Mesenchymal stem cell (in vitro differentiated cells and primary cell): ENCODE measurements around the gene OR51B4.
"Not testable (repeated sequence)": the region's sequence is repeated elsewhere in the genome, so short reads cannot be mapped to it uniquely, and the experiment has no call there.

Experiments used
- DNase-seq: peaks from one replicate; pipeline ENCODE4 v3.0.0-alpha.2; 2013
- H2AFZ ChIP-seq: one replicate; pipeline ENCODE4 v1.6.1; 2013; ENCODE audit warnings: low read depth, mild to moderate bottlenecking, control low read depth, inconsistent platforms, low read length, moderate library complexity
- H2AK5ac ChIP-seq: 2 replicates; pipeline ENCODE4 v1.6.1; 2013; ENCODE audit warnings: low read length, moderate library complexity, mild to moderate bottlenecking, inconsistent platforms; ENCODE audit not compliant: severe bottlenecking
- H2BK120ac ChIP-seq: one replicate; pipeline ENCODE4 v1.6.1; 2013; ENCODE audit warnings: low read depth, mild to moderate bottlenecking, inconsistent platforms, low read length, moderate library complexity
- H2BK12ac ChIP-seq, 2 experiments: one replicate each; pipeline ENCODE4 v1.6.1; 2013; ENCODE audit warnings: inconsistent platforms in 2 of 2, low read length in 2 of 2, mild to moderate bottlenecking in 2 of 2, moderate library complexity in 2 of 2, control low read depth in 1 of 2
- H2BK15ac ChIP-seq: one replicate; pipeline ENCODE4 v1.6.1; 2013; ENCODE audit warnings: mild to moderate bottlenecking, low read depth, inconsistent platforms; ENCODE audit not compliant: poor library complexity, severe bottlenecking
- H2BK5ac ChIP-seq: 2 replicates; pipeline ENCODE4 v1.6.1; 2013; ENCODE audit warnings: low read depth, mild to moderate bottlenecking, low read length, control low read depth, inconsistent platforms; ENCODE audit not compliant: poor library complexity, severe bottlenecking
- H3K14ac ChIP-seq, 2 experiments: one replicate each; pipeline ENCODE4 v1.6.1; 2013; ENCODE audit warnings: inconsistent platforms in 2 of 2, low read length in 2 of 2, control low read depth in 1 of 2, mild to moderate bottlenecking in 1 of 2, moderate library complexity in 1 of 2
- H3K18ac ChIP-seq, 2 experiments: one replicate each; pipeline ENCODE4 v1.6.1; 2013; ENCODE audit warnings: inconsistent platforms in 2 of 2, low read length in 2 of 2, control low read depth in 1 of 2, low read depth in 1 of 2, mild to moderate bottlenecking in 1 of 2
- H3K23ac ChIP-seq, 2 experiments: one replicate each; pipeline ENCODE4 v1.6.1; 2013; ENCODE audit warnings: inconsistent platforms in 2 of 2, low read length in 2 of 2, mild to moderate bottlenecking in 2 of 2, moderate library complexity in 2 of 2, control low read depth in 1 of 2
- H3K27ac ChIP-seq: 2 replicates; pipeline ENCODE4 v1.5.1; 2013; ENCODE audit warnings: mild to moderate bottlenecking, moderate library complexity, low read length, control low read depth, inconsistent platforms; ENCODE audit not compliant: poor library complexity, severe bottlenecking
- H3K27me3 ChIP-seq, 2 experiments: 2 replicates each; pipeline versions ENCODE4 v1.6.1 to v1.7.0; 2013; ENCODE audit warnings: low read length in 2 of 2, mild to moderate bottlenecking in 2 of 2, moderate library complexity in 2 of 2, control low read depth in 1 of 2, inconsistent platforms in 1 of 2; ENCODE audit not compliant: control insufficient read depth in 1 of 2, insufficient read depth in 1 of 2
- H3K36me3 ChIP-seq, 2 experiments: 2 replicates each; pipeline versions ENCODE4 v1.6.1 to v1.7.0; 2013; ENCODE audit warnings: low read length in 2 of 2, control low read depth in 1 of 2, inconsistent platforms in 1 of 2, low read depth in 1 of 2, mild to moderate bottlenecking in 1 of 2; ENCODE audit not compliant: insufficient read depth in 2 of 2, control insufficient read depth in 1 of 2
- H3K4ac ChIP-seq, 2 experiments: one replicate each; pipeline ENCODE4 v1.6.1; 2013; ENCODE audit warnings: inconsistent platforms in 2 of 2, low read length in 2 of 2, mild to moderate bottlenecking in 2 of 2, moderate library complexity in 2 of 2, control low read depth in 1 of 2, low read depth in 1 of 2
- H3K4me1 ChIP-seq: 2 replicates; pipeline ENCODE4 v1.6.1; 2013; ENCODE audit warnings: low read depth, low read length, control low read depth; ENCODE audit not compliant: control insufficient read depth, insufficient read depth
- H3K4me2 ChIP-seq: 2 replicates; pipeline ENCODE4 v1.6.1; 2013; ENCODE audit warnings: low read length, mild to moderate bottlenecking, inconsistent platforms; ENCODE audit not compliant: poor library complexity, severe bottlenecking
- H3K4me3 ChIP-seq, 2 experiments: 2 replicates each; pipeline versions ENCODE4 v1.5.1 to v1.7.0; 2013; ENCODE audit warnings: low read length in 2 of 2, mild to moderate bottlenecking in 2 of 2, control low read depth in 1 of 2, low read depth in 1 of 2; ENCODE audit not compliant: insufficient read depth in 1 of 2
- H3K79me1 ChIP-seq: replicated peaks from 2 replicates; pipeline ENCODE4 v1.6.1; 2013; ENCODE audit warnings: mild to moderate bottlenecking, control low read depth, low read length, inconsistent platforms; ENCODE audit not compliant: poor library complexity, severe bottlenecking
- H3K9ac ChIP-seq: 2 replicates; pipeline ENCODE4 v1.7.0; 2013; ENCODE audit warnings: mild to moderate bottlenecking, low read length, moderate library complexity
- H3K9me3 ChIP-seq: 2 replicates; pipeline ENCODE4 v1.7.0; 2013; ENCODE audit warnings: mild to moderate bottlenecking, low read length; ENCODE audit not compliant: control insufficient read depth
- H4K8ac ChIP-seq: one replicate; pipeline ENCODE4 v1.6.1; 2013; ENCODE audit warnings: inconsistent platforms, mild to moderate bottlenecking, low read length, moderate library complexity
- H4K91ac ChIP-seq: one replicate; pipeline ENCODE4 v1.6.1; 2013; ENCODE audit warnings: mild to moderate bottlenecking, low read length, inconsistent platforms
- WGBS: methylation state at CpG from one replicate; pipeline ENCODE4 v1.1.7; 2013; ENCODE audit warnings: mixed read lengths; 5-methylcytosine and 5-hydroxymethylcytosine counted together

The OR51B4 gene

GRCh38 chr11:5345831-5346230 is 44.1 kb upstream of the OR51B4 start:
- no peak overlapping the region for H4K8ac ChIP-seq
- DNase-seq = no peak
- H2AFZ ChIP-seq = no peak overlapping the region
- no peak overlapping the region for H3K4ac ChIP-seq
- H3K36me3 ChIP-seq = no peaks in the 10 kb centered on the region
- no peak overlapping the region for H3K27ac ChIP-seq
- no peak overlapping the region for H2BK5ac ChIP-seq
- no peaks in the 10 kb centered on the region for H3K4me1 ChIP-seq
- no peak overlapping the region for H2BK15ac ChIP-seq
- no peak overlapping the region for H3K18ac ChIP-seq
- no peak overlapping the region for H3K4me3 ChIP-seq
- no peak overlapping the region for H2AK5ac ChIP-seq
- no peak overlapping the region for H3K23ac ChIP-seq
- H3K9me3 ChIP-seq = no peaks in the 10 kb centered on the region
- WGBS = 82% methylated on average over 3 of the region's 3 CpGs
- no peak overlapping the region for H2BK120ac ChIP-seq
- H3K14ac ChIP-seq = no peak overlapping the region
- no peak overlapping the region for H3K9ac ChIP-seq
- no peak overlapping the region for H4K91ac ChIP-seq
- H3K4me2 ChIP-seq = no peak overlapping the region
- H3K27me3 ChIP-seq = no peaks in the 10 kb centered on the region
- no peak overlapping the region for H2BK12ac ChIP-seq
- H3K79me1 ChIP-seq = no peaks in the 10 kb centered on the region

DNA sequence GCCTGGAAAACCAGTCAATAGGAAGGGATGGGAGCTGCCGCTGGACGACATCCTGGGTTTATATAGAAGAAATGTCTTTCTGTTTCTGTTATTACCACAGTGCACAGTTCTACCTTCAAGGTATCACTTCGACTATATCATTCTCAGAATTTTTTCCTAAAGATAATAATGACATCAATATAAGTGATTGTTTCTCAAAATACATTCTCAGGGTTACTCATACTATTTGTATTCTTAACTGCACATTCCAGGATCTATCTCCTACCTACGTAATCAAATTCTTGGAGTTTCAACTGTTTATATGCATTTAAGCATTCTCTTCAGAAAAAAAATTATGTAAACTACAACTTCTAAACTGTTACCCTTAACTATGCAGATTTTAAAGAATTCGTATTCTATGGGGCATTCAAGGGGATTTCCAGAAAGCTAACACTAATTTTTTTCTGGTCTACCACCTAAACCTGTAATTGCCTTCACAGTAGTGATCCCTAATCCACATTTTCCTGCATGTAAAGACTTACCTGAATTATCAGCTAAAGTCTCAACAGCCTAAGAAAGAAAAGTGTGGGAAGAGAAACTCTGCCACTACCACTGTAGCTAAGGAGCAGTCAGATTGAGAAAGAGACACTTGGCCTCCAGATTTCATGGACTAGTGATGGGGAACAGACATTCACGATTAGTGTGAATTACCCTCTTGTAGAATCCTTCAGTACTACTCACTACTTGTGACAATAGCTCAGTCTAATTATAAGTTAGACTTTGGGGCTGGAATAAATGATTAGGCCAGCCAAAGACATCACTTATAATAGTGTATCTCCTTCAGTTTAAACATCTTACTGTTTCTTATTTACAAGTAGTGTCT is 42.0 kb upstream of the OR51B4 start, which contains the start of gene OR51B5:
TSS of gene OR51B5 (minus strand) at position 51 of the 862 bp plus-strand sequence. CDS start at position 51, 0 bp downstream.
- no peak within 1 kb of the TSS for H3K9ac ChIP-seq
- H2BK12ac ChIP-seq = no peak within 1 kb of the TSS
- no peaks in the 10 kb centered on the region for H3K27me3 ChIP-seq
- H2AFZ ChIP-seq = no peak within 1 kb of the TSS
- no peak within 1 kb of the TSS for H3K4me3 ChIP-seq
- no peaks in the 10 kb centered on the region for H3K79me1 ChIP-seq
- 80% methylated on average over 3 of the region's 6 CpGs for whole genome bisulfite sequencing
- H2BK120ac ChIP-seq = no peak within 1 kb of the TSS
- H4K8ac ChIP-seq = peak within 1 kb of the TSS; percentile 12
- no peaks in the 10 kb centered on the region for H3K9me3 ChIP-seq
- H3K36me3 ChIP-seq = no peaks in the 10 kb centered on the region
- H4K91ac ChIP-seq = no peak within 1 kb of the TSS
- H3K23ac ChIP-seq = no peak within 1 kb of the TSS
- no peak within 1 kb of the TSS for H2BK5ac ChIP-seq
- H3K18ac ChIP-seq = no peak within 1 kb of the TSS
- no peak within 1 kb of the TSS for H2BK15ac ChIP-seq
- H3K4me2 ChIP-seq = no peak within 1 kb of the TSS
- H3K27ac ChIP-seq = no peak within 1 kb of the TSS
- no peak within 1 kb of the TSS for H3K14ac ChIP-seq
- H3K4ac ChIP-seq = no peak within 1 kb of the TSS
- H2AK5ac ChIP-seq = no peak within 1 kb of the TSS
- no peak for DNase-seq
- no peaks in the 10 kb centered on the region for H3K4me1 ChIP-seq

GRCh38 chr11:5339771-5340322 is 38.1 kb upstream of the OR51B4 start:
- Histone ChIP-seq H2BK12ac (no peak overlapping the region), H3K9me3 (no peaks in the 10 kb centered on the region), H3K4me3 (no peak overlapping the region), H3K18ac (no peak overlapping the region), H3K4ac (no peak overlapping the region), H4K91ac (no peak overlapping the region), H3K23ac (no peak overlapping the region), H2AK5ac (no peak overlapping the region), H2BK5ac (no peak overlapping the region), H2BK120ac (no peak overlapping the region), H2AFZ (no peak overlapping the region), H3K79me1 (no peaks in the 10 kb centered on the region), H3K27ac (no peak overlapping the region), H4K8ac (no peak overlapping the region), H3K4me2 (no peak overlapping the region), H3K9ac (no peak overlapping the region), H3K27me3 (no peaks in the 10 kb centered on the region), H3K14ac (no peak overlapping the region), H2BK15ac (no peak overlapping the region), H3K36me3 (no peaks in the 10 kb centered on the region), H3K4me1 (no peaks in the 10 kb centered on the region)
- WGBS = 97% methylated on average over 1 of the region's 1 CpG
- no peak for DNase-seq

GRCh38 chr11:5337253-5337652 is 35.5 kb upstream of the OR51B4 start:
- H3K14ac ChIP-seq, DNase-seq, H3K23ac ChIP-seq, H3K9ac ChIP-seq, H4K91ac ChIP-seq, H2BK15ac ChIP-seq, H3K4me1 ChIP-seq, H3K79me1 ChIP-seq, H4K8ac ChIP-seq, H3K4me3 ChIP-seq, H2BK12ac ChIP-seq, H3K4ac ChIP-seq, H2BK120ac ChIP-seq, H3K9me3 ChIP-seq, H2AFZ ChIP-seq, H3K27ac ChIP-seq, H3K4me2 ChIP-seq, H2AK5ac ChIP-seq, H3K18ac ChIP-seq, H2BK5ac ChIP-seq, H3K27me3 ChIP-seq, H3K36me3 ChIP-seq: not testable (repeated sequence)
- WGBS = 100% methylated on average over 1 of the region's 1 CpG
